Smooth muscle cell (in vitro differentiated cells): ENCODE data around the gene CLRN3. TPM values are rescaled to one million over a fixed set of nuclear protein-coding genes. Genes with fewer than 3 reads are reported as not detected.

Experiments
- DNase-seq: peaks from one replicate; lab custom pipeline; 2025; ENCODE audit not compliant: unreplicated experiment; lab: John Stamatoyannopoulos, UW
- H2AFZ ChIP-seq: fragments of 200-600 bp; sonication (generic); 2 replicates; pipeline ENCODE4 v1.6.0; 2016; ENCODE audit warnings: antibody characterized with exemption, low read depth, mild to moderate bottlenecking
- H3F3A ChIP-seq: fragments of 200-600 bp; sonication (generic); 2 replicates; pipeline ENCODE4 v1.6.0; 2017; ENCODE audit warnings: antibody characterized with exemption, low read depth
- H3K27ac ChIP-seq: fragments of 200-600 bp; sonication (generic); 2 replicates; pipeline ENCODE4 v1.5.1; 2016; ENCODE audit warnings: low read depth, mild to moderate bottlenecking
- H3K27me3 ChIP-seq: fragments of 200-600 bp; sonication (generic); 2 replicates; pipeline ENCODE4 v1.6.1; 2016; ENCODE audit warnings: low read depth, mild to moderate bottlenecking
- H3K36me3 ChIP-seq: fragments of 200-600 bp; sonication (generic); 2 replicates; pipeline ENCODE4 v1.5.1; 2016; ENCODE audit warnings: low read depth
- H3K4me1 ChIP-seq: fragments of 200-600 bp; sonication (generic); 2 replicates; pipeline ENCODE4 v1.5.1; 2016; ENCODE audit warnings: low read depth
- H3K4me2 ChIP-seq: fragments of 200-600 bp; sonication (generic); 2 replicates; pipeline ENCODE4 v1.6.0; 2016; ENCODE audit warnings: mild to moderate bottlenecking
- H3K4me3 ChIP-seq: fragments of 200-600 bp; sonication (generic); 2 replicates; pipeline ENCODE4 v1.5.1; 2016; ENCODE audit warnings: mild to moderate bottlenecking
- H3K79me2 ChIP-seq: fragments of 200-600 bp; sonication (generic); 2 replicates; pipeline ENCODE4 v1.6.0; 2016; ENCODE audit warnings: low read depth, mild to moderate bottlenecking
- H3K9ac ChIP-seq: fragments of 200-600 bp; sonication (generic); 2 replicates; pipeline ENCODE4 v1.6.0; 2016; ENCODE audit warnings: low read depth
- H3K9me3 ChIP-seq: fragments of 200-600 bp; sonication (generic); replicated peaks from 2 replicates; pipeline ENCODE4 v1.5.1; 2016; ENCODE audit warnings: low read depth
- H4K20me1 ChIP-seq: fragments of 200-600 bp; sonication (generic); 2 replicates; pipeline ENCODE4 v1.6.0; 2016; ENCODE audit warnings: low read depth
- CTCF ChIP-seq: fragments of 200-600 bp; sonication (generic); IDR thresholded peaks from 2 replicates; pipeline ENCODE4 v1.5.1; 2017; ENCODE audit warnings: borderline replicate concordance, mild to moderate bottlenecking, antibody characterized with exemption; ENCODE audit not compliant: insufficient read depth, poor library complexity, severe bottlenecking
- WGBS: methylation state at CpG from one replicate; pipeline ENCODE4 v1.1.7; 2016; ENCODE audit warnings: low lambda C conversion rate; 5-methylcytosine and 5-hydroxymethylcytosine counted together
- polyA plus RNA-seq: library from polyadenylated mRNA; unstranded; fragments of >200 nt; fragmentation: Nextera tagmentation; extraction: Ambion mirVana; gene quantifications from 2 replicates; pipeline ENCODE4 v1.2.1, GENCODE V29; 2016
- total RNA-seq: library from RNA; depleted of rRNA; stranded (reverse); fragments of >200 nt; gene quantifications from 2 replicates; pipeline ENCODE4 v1.2.3, GENCODE V29; 2014

CLRN3 gene
- total and polyA plus RNA-seq, 2 experiments from 2014 or later, result not detected

GRCh38 chr10:127884501-127884900, 8.2 kb downstream of the CLRN3 start:
- Histone ChIP-seq H3K79me2 (no peaks in the 10 kb centered on the region), H3K27ac (no peak overlapping the region), H3K4me2 (no peak overlapping the region), H3K36me3 (no peaks in the 10 kb centered on the region), H3K9ac (no peak overlapping the region), H3K4me1 (no peaks in the 10 kb centered on the region), H3K9me3 (no peaks in the 10 kb centered on the region), H3K4me3 (no peak overlapping the region), H2AFZ (no peak overlapping the region), H3K27me3 (no peaks in the 10 kb centered on the region), H4K20me1 (no peaks in the 10 kb centered on the region), H3F3A (no peaks in the 10 kb centered on the region)
- DNase-seq, result no peak
- TF ChIP-seq CTCF, result no peak
- 87% methylated on average over 5 of the region's 5 CpGs for WGBS

GRCh38 chr10:127883516-127883915, 9.2 kb downstream of the CLRN3 start:
- Histone ChIP-seq H3K4me3 (no peak overlapping the region), H3K9me3 (no peaks in the 10 kb centered on the region), H2AFZ (no peak overlapping the region), H3K9ac (no peak overlapping the region), H3K4me1 (no peaks in the 10 kb centered on the region), H3K27me3 (no peaks in the 10 kb centered on the region), H3K79me2 (no peaks in the 10 kb centered on the region), H4K20me1 (no peaks in the 10 kb centered on the region), H3K4me2 (no peak overlapping the region), H3K27ac (no peak overlapping the region), H3K36me3 (no peaks in the 10 kb centered on the region), H3F3A (no peaks in the 10 kb centered on the region)
- TF ChIP-seq CTCF, result no peak
- DNase-seq, result no peak
- whole genome bisulfite sequencing, result 94% methylated on average over 10 of the region's 10 CpGs

GRCh38 chr10:127882801-127883459, 9.8 kb downstream of the CLRN3 start:
- WGBS, result 85% methylated on average over 4 of the region's 4 CpGs

More at GRCh38 chr10:127882801-127883459, 9.8 kb downstream of the CLRN3 start:
- no peak for TF ChIP-seq CTCF
- Histone ChIP-seq H3K4me1 (no peaks in the 10 kb centered on the region), H3K9me3 (no peaks in the 10 kb centered on the region), H3K36me3 (no peaks in the 10 kb centered on the region), H2AFZ (no peak overlapping the region), H3F3A (no peaks in the 10 kb centered on the region), H3K27ac (no peak overlapping the region), H3K79me2 (no peaks in the 10 kb centered on the region), H4K20me1 (no peaks in the 10 kb centered on the region), H3K9ac (no peak overlapping the region), H3K4me3 (no peak overlapping the region), H3K27me3 (no peaks in the 10 kb centered on the region), H3K4me2 (no peak overlapping the region)
- DNase-seq, result no peak
